Measurements from ENCODE around the gene NDC80.
A peak's percentile ranks its signal among the peaks of the same experiment; 100 is the strongest.

Gene NDC80

DNA sequence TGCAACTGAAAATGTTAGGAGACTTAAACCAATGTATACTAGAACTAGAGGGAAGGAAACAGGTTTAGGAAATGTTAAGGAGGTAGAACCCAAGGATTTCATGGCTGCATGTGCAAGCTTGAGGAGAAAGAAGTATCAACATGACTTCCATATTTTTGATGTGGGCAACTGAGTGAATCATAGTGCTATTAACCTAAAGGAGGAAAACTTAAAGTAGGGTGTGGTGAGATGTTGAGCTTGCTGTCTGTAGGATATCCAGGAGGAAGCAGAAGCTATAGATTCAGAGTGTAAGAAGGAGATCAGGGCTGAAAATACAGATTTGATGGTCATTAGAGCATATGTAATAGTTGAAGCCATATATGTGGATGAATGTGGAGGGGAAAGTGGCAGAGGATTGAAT lies 31.5 kb downstream of the NDC80 start:
- no peaks in the 10 kb centered on the region for H3K27me3 ChIP-seq (ENCODE audit: control insufficient read depth, insufficient read depth, low read length)
- no peaks in the 10 kb centered on the region for H3K4me1 ChIP-seq (ENCODE audit: control insufficient read depth, insufficient read depth, low read length)
- no peak overlapping the region for H3K4me3 ChIP-seq (ENCODE audit: low read length)
- no peak overlapping the region for H3K9ac ChIP-seq (ENCODE audit: low read length)
- H3K9me3 ChIP-seq (ENCODE audit: control insufficient read depth, low read length) = no peaks in the 10 kb centered on the region
- no peaks in the 10 kb centered on the region for H3K36me3 ChIP-seq (ENCODE audit: control insufficient read depth, insufficient read depth, low read length)

DNA sequence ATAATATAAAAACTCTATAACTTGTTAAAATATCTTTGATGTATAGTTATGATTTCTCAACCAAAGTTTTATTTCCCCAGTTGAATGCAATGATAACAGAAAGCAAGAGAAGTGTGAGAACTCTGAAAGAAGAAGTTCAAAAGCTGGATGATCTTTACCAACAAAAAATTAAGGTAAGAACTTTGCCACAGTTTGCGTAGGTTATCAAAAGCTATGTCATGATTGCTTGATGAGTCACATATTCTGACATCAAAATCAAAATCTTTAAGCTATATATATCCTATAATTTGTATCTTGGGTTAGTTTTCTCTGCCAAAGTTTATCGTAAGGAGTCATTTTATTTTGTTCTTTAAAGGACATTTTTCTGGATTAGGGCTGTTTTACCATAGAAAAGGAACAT lies 35.0 kb downstream of the NDC80 start:
- Histone ChIP-seq H3K4me3 (ENCODE audit: low read length) (no peak overlapping the region), H3K27me3 (ENCODE audit: control insufficient read depth, insufficient read depth, low read length) (no peaks in the 10 kb centered on the region), H3K36me3 (ENCODE audit: control insufficient read depth, insufficient read depth, low read length) (no peaks in the 10 kb centered on the region), H3K4me1 (ENCODE audit: control insufficient read depth, insufficient read depth, low read length) (no peaks in the 10 kb centered on the region), H3K9ac (ENCODE audit: low read length) (no peak overlapping the region), H3K9me3 (ENCODE audit: control insufficient read depth, low read length) (no peaks in the 10 kb centered on the region)

DNA sequence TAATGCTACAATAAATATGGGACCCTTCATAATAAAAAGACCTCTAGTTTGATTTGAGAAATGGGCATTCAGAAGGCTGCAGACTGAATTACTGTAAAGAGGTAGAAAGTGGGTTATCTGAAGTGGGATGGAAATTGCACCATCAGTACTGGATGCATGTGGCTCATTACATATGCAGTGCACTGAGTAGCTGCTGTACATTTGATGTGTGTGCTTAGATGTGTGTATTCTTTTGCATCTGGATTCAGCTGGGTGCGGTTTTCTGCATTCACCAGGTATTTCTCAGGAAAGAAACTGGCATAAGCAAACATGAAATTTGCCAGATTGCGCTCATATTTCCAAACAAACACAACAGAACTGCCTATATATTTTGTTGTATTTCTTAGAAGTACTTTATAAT lies 38.2 kb downstream of the NDC80 start:
- H3K36me3 ChIP-seq (ENCODE audit: control insufficient read depth, insufficient read depth, low read length) = no peaks in the 10 kb centered on the region
- no peaks in the 10 kb centered on the region for H3K4me1 ChIP-seq (ENCODE audit: control insufficient read depth, insufficient read depth, low read length)
- H3K9me3 ChIP-seq (ENCODE audit: control insufficient read depth, low read length) = no peaks in the 10 kb centered on the region
- no peak overlapping the region for H3K9ac ChIP-seq (ENCODE audit: low read length)
- no peaks in the 10 kb centered on the region for H3K27me3 ChIP-seq (ENCODE audit: control insufficient read depth, insufficient read depth, low read length)
- H3K4me3 ChIP-seq (ENCODE audit: low read length) = no peak overlapping the region

DNA sequence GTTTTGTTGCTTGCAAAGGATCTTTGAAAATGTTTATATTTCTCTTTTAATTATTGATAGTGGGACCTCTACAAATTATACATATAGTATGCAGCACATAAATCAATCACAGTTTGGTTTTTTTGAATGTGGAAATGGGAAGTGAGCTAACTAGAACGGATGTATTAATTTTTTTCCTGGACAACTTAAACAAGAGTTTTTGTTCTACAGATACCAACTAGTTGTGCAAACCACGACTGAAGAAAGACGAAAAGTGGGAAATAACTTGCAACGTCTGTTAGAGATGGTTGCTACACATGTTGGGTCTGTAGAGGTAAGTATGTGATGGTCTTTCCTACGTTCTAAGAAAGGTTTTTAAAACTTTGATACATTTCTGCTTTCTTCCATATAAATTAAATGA lies 39.2 kb downstream of the NDC80 start:
- no peaks in the 10 kb centered on the region for H3K27me3 ChIP-seq (ENCODE audit: control insufficient read depth, insufficient read depth, low read length)
- H3K4me1 ChIP-seq (ENCODE audit: control insufficient read depth, insufficient read depth, low read length) = no peaks in the 10 kb centered on the region
- no peaks in the 10 kb centered on the region for H3K9me3 ChIP-seq (ENCODE audit: control insufficient read depth, low read length)
- no peak overlapping the region for H3K9ac ChIP-seq (ENCODE audit: low read length)
- H3K36me3 ChIP-seq (ENCODE audit: control insufficient read depth, insufficient read depth, low read length) = no peaks in the 10 kb centered on the region
- H3K4me3 ChIP-seq (ENCODE audit: low read length) = no peak overlapping the region

DNA sequence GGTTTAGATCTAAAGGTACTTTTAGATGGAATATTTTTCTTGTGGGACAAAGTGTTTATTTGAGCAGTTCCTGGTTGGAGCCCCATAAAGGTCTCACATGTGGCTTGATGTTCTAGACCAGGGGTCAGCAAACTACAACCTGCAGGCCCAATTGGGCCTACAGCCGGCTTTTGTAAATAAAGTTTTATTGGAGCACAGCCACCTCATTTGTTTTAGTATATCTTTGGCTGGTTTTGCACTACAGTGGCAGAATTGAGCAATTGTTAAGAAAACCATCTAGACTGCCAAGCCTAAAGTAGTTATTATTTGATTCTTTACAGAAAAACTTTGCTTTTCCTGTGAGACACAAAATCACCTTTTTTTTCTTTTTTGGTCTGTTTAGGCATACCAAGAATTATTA lies 41.6 kb downstream of the NDC80 start:
- H3K36me3 ChIP-seq (ENCODE audit: control insufficient read depth, insufficient read depth, low read length) = no peaks in the 10 kb centered on the region
- no peaks in the 10 kb centered on the region for H3K27me3 ChIP-seq (ENCODE audit: control insufficient read depth, insufficient read depth, low read length)
- no peaks in the 10 kb centered on the region for H3K4me1 ChIP-seq (ENCODE audit: control insufficient read depth, insufficient read depth, low read length)
- H3K4me3 ChIP-seq (ENCODE audit: low read length) = no peak overlapping the region
- no peaks in the 10 kb centered on the region for H3K9me3 ChIP-seq (ENCODE audit: control insufficient read depth, low read length)
- H3K9ac ChIP-seq (ENCODE audit: low read length) = no peak overlapping the region

DNA sequence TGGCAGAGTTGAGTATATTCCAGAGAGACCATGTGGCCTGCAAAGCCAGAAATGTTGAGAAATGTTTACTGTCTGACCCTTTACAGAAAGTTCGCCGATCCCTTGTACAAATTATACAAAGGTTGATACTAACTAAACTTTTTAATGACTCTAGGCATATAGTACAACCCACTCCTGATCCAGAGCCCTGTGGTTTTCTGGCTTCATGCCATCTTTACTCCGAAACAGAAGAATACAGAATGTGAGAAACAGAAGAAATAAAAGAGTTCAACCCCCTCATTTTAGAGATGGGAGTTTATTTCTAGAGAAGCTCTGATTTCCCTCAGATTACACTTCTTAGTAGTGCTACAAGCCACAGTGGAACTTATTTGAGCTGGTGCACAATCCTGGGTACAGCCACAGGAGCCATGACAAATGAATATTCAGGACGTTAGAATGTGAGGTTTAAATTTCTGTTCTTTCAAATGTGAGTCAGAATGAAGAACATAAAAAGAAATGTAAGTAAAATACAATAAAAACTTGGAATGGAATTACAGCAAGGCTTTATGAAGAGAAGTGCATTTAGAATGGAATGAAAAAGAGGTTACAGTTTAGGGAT lies 46.1 kb downstream of the NDC80 start:
- Histone ChIP-seq H3K9ac (ENCODE audit: low read length) (no peak overlapping the region), H3K36me3 (ENCODE audit: control insufficient read depth, insufficient read depth, low read length) (no peaks in the 10 kb centered on the region), H3K4me1 (ENCODE audit: control insufficient read depth, insufficient read depth, low read length) (no peaks in the 10 kb centered on the region), H3K27me3 (ENCODE audit: control insufficient read depth, insufficient read depth, low read length) (no peaks in the 10 kb centered on the region), H3K4me3 (ENCODE audit: low read length) (no peak overlapping the region), H3K9me3 (ENCODE audit: control insufficient read depth, low read length) (no peaks in the 10 kb centered on the region)

DNA sequence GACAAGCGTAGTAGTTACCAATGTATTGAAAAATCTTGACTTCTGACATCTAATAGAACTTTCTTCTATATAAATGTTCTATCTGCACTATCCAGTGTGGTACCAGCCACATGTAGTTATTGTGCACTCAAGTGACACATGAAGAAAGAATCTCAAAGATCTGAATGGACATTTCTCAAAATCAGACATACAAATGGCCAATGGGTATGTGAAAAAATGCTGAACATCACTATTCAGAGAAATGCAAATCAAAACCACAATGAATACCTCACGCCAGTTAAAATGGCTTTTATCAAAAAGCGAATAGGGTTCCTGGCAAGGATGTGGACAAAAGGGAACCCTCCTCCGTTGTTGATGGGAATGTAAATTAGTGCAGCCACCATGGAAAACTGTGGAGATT lies 46.7 kb downstream of the NDC80 start:
- no peaks in the 10 kb centered on the region for H3K9me3 ChIP-seq (ENCODE audit: control insufficient read depth, low read length)
- no peaks in the 10 kb centered on the region for H3K27me3 ChIP-seq (ENCODE audit: control insufficient read depth, insufficient read depth, low read length)
- no peak overlapping the region for H3K9ac ChIP-seq (ENCODE audit: low read length)
- H3K4me3 ChIP-seq (ENCODE audit: low read length) = no peak overlapping the region
- no peaks in the 10 kb centered on the region for H3K36me3 ChIP-seq (ENCODE audit: control insufficient read depth, insufficient read depth, low read length)
- no peaks in the 10 kb centered on the region for H3K4me1 ChIP-seq (ENCODE audit: control insufficient read depth, insufficient read depth, low read length)

DNA sequence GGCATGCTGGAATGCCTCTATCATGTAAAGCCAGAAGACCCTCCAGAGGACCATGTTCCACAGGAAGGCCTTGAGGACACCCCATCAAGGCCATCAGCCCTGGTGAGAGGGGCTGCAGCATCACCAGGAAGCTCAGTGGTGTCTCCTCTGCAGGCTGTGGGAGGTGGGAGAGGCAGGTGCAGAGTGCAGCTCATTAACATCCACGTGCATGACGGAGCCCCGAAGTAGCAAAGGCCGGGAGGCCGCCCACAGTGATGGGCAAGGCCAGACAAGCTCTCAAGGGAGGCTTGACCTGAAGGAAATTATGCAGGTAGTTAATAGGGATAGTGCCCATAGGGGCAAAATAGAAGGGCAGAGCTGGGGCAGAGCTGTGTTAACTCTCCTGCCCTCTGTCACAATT lies 53.9 kb downstream of the NDC80 start:
- Histone ChIP-seq H3K9me3 (ENCODE audit: control insufficient read depth, low read length) (no peaks in the 10 kb centered on the region), H3K27me3 (ENCODE audit: control insufficient read depth, insufficient read depth, low read length) (no peaks in the 10 kb centered on the region), H3K4me1 (ENCODE audit: control insufficient read depth, insufficient read depth, low read length) (no peaks in the 10 kb centered on the region), H3K9ac (ENCODE audit: low read length) (no peak overlapping the region), H3K4me3 (ENCODE audit: low read length) (no peak overlapping the region), H3K36me3 (ENCODE audit: control insufficient read depth, insufficient read depth, low read length) (no peaks in the 10 kb centered on the region)

DNA sequence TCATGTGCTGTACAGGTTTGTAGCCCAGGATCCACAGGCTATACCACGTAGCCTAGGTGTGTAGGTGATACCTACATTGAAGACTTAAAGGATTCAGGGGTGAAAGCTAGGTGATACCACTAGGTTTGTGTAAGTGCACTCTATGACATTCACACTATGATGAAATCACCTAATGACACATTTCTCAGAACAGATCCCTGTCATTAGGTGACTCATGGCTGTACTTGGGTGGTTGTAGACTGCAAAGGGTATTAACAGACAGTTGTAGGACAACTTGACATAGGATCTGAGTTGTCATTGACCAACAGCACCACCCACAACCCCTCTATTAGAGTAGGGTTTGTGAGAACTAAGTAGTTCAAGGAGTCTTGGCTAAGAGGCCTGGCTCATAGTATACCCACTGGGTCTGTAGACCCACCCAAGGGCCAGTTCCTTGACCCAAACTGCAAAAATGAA lies 56.5 kb downstream of the NDC80 start:
- H3K27me3 ChIP-seq (ENCODE audit: control insufficient read depth, insufficient read depth, low read length) = no peaks in the 10 kb centered on the region
- H3K9ac ChIP-seq (ENCODE audit: low read length) = no peak overlapping the region
- no peak overlapping the region for H3K4me3 ChIP-seq (ENCODE audit: low read length)
- no peaks in the 10 kb centered on the region for H3K4me1 ChIP-seq (ENCODE audit: control insufficient read depth, insufficient read depth, low read length)
- no peaks in the 10 kb centered on the region for H3K9me3 ChIP-seq (ENCODE audit: control insufficient read depth, low read length)
- H3K36me3 ChIP-seq (ENCODE audit: control insufficient read depth, insufficient read depth, low read length) = no peaks in the 10 kb centered on the region

DNA sequence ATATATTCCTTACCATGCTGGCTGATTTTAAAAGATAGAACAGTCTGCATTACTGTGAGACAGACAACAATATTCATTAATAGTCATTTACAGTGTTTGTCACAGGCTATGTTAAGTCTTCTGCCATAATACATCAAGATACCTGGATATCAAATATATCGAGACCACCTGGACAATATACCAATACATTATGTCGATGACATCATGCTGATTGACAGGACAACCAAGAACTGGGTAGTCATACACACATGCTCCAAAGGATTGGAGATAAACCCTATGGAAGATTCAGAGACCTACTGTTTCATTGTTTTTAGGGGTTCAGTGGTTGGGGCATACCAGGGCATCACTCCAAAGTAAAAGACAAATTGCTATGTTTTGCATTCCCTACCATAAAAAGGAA lies 57.6 kb downstream of the NDC80 start:
- no peak overlapping the region for H3K9ac ChIP-seq (ENCODE audit: low read length)
- H3K4me3 ChIP-seq (ENCODE audit: low read length) = no peak overlapping the region
- no peaks in the 10 kb centered on the region for H3K27me3 ChIP-seq (ENCODE audit: control insufficient read depth, insufficient read depth, low read length)

DNA sequence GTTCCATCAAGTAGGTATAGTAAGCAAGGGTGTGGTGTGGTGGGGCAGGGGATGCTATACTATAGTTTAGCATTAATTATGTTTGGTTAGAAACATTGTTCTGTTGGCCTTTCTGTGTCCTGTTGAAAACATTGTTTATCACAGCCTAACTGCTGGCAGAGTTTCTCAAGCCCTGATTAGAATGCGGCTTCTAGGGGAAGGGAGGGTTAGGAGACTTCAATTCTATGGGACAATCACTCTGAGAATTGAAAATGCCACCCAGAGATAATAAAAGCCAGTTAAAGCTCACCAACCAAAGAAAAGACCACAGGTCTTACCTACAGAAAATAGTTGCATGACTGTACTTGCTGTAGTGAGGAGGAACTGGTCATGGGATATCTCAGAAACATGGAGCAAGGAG lies 64.2 kb downstream of the NDC80 start:
- no peak overlapping the region for H3K9ac ChIP-seq (ENCODE audit: low read length)
- no peaks in the 10 kb centered on the region for H3K36me3 ChIP-seq (ENCODE audit: control insufficient read depth, insufficient read depth, low read length)
- no peak overlapping the region for H3K4me3 ChIP-seq (ENCODE audit: low read length)
- no peaks in the 10 kb centered on the region for H3K27me3 ChIP-seq (ENCODE audit: control insufficient read depth, insufficient read depth, low read length)
- peaks cover 20% of the 10 kb centered on the region for H3K4me1 ChIP-seq (ENCODE audit: control insufficient read depth, insufficient read depth, low read length)
- no peaks in the 10 kb centered on the region for H3K9me3 ChIP-seq (ENCODE audit: control insufficient read depth, low read length)

More for the DNA sequence above, 57.6 kb downstream of the NDC80 start:
- Histone ChIP-seq H3K9me3 (ENCODE audit: control insufficient read depth, low read length) (no peaks in the 10 kb centered on the region), H3K36me3 (ENCODE audit: control insufficient read depth, insufficient read depth, low read length) (no peaks in the 10 kb centered on the region), H3K4me1 (ENCODE audit: control insufficient read depth, insufficient read depth, low read length) (no peaks in the 10 kb centered on the region)

DNA sequence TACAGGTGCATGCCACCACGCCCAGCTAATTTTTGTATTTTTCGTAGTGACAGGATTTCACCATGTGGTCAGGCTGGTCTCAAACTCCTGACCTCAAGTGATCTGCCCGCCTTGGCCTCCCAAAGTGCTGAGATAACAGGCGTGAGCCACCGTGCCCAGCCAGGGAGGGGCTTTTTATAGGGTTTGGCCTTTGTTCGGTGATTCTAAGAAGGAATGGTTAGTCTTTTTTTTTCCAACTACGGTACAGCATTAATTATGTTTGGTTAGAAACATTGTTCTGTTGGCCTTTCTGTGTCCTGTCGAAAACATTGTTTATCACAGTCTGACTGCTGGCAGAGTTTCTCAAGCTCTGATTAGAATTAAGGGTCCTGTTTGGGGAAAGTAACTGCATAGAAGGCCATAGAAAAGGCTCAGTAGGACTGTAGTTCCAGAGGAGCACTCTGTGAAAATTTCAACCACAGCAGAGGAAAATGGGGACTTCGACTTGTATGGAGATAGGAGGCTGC lies 64.8 kb downstream of the NDC80 start:
- Histone ChIP-seq H3K4me3 (ENCODE audit: low read length) (peak overlapping the region; percentile 25), H3K9ac (ENCODE audit: low read length) (peak overlapping the region; percentile 57), H3K9me3 (ENCODE audit: control insufficient read depth, low read length) (no peaks in the 10 kb centered on the region), H3K36me3 (ENCODE audit: control insufficient read depth, insufficient read depth, low read length) (no peaks in the 10 kb centered on the region), H3K4me1 (ENCODE audit: control insufficient read depth, insufficient read depth, low read length) (peaks cover 20% of the 10 kb centered on the region), H3K27me3 (ENCODE audit: control insufficient read depth, insufficient read depth, low read length) (no peaks in the 10 kb centered on the region)

DNA sequence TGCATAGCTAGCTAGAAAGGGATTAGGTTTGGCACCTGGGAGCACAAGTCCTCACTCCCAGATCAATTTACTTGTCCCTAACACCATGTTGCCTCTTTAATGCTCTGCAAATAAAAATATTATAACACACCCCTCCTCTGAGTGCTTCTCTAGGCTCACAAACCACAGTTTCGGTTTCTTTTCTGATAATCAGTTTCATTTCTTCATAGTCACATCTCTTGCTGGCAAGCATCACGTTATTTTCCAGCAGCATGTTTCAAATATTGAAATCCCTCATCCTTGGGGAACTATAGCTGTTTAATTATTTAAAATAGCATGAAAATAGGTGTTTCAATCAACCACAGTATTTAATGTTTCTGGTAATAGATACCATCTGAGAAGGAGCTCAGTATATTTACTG lies 70.3 kb downstream of the NDC80 start:
- Histone ChIP-seq H3K9me3 (ENCODE audit: control insufficient read depth, low read length) (no peaks in the 10 kb centered on the region), H3K4me3 (ENCODE audit: low read length) (no peak overlapping the region), H3K27me3 (ENCODE audit: control insufficient read depth, insufficient read depth, low read length) (no peaks in the 10 kb centered on the region), H3K9ac (ENCODE audit: low read length) (peak overlapping the region; percentile 13), H3K4me1 (ENCODE audit: control insufficient read depth, insufficient read depth, low read length) (peaks cover 14% of the 10 kb centered on the region), H3K36me3 (ENCODE audit: control insufficient read depth, insufficient read depth, low read length) (no peaks in the 10 kb centered on the region)
